Body of pancreas (tissue), 4 donors: ENCODE results near the gene CLEC2D.

Source experiments
- CTCF ChIP-seq, 7 experiments: fragments of 450-650 bp in 4 of 7; fragments of 200-600 bp in 3 of 7; sonication (generic) in 3 of 7; IDR thresholded peaks; one replicate each; pipeline ENCODE4 v1.5.1; 2016 to 2019; ENCODE audit warnings: antibody characterized with exemption in 7 of 7
- POLR2A ChIP-seq, 3 donors: fragments of 450-650 bp; IDR thresholded peaks; one replicate each; pipeline ENCODE4 v1.6.1; 2016; ENCODE audit warnings: antibody characterized with exemption in 3 of 3, mild to moderate bottlenecking in 2 of 3

GRCh38 chr12:9699269-9699897 lies 29.9 kb downstream of the CLEC2D start:
- TF ChIP-seq POLR2A (IDR thresholded peaks at IDR 0.05): no peak
- TF ChIP-seq CTCF (IDR thresholded peaks at IDR 0.05): no peak
